Measurements from ENCODE around the gene PRPH. TPM values are rescaled to one million over a fixed set of nuclear protein-coding genes. Genes with fewer than 3 reads are reported as not detected.
A peak's percentile ranks its signal among the peaks of the same experiment; 100 is the strongest.

Gene PRPH
- total and polyA plus RNA-seq, 2 of the 13 experiments (the other 11 are each of a cell fraction or from before 2014, with no cell fraction given), result 0.12 TPM; not detected in 1

DNA sequence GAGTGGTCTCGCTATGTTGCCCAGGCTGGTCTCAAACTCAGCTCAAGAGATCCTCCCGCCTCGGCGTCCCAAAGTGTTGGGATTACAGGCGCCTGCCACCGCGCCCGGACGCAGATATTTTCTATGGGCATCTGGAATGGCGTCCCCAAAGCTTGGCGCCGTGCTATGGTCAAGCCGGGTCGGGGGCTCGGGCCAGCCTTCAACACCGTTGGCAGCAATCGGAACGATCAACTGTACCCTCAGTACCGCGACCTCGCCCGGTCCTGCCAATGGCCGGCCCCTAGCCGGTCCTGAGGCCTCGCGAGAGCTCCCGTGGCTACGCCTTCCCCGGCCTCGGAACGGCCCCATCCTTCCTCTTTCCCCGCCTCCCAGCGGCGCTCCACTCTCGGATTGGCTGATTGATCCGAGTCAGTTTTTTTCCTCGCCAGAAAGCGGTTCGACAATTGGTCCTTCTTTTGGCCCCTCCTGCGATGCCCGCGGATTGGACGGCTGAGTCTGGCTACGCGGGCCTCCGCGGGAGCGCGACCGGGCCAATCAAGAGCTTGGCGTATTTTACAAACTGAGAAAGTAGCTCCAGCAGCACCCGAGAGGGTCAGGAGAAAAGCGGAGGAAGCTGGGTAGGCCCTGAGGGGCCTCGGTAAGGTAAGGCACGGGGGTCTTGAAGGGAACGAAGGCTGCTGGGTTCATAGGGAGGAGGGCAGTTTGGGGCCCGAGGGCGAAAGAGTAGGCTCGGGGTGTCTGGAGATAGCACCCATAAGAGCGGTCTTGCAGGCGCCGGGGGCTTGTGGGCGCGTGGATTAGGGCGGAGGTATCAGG is 28.0 kb downstream of the PRPH start, which contains the start of gene TROAP (continued):
- no peak for TF ChIP-seq EHMT2 (IDR thresholded peaks at IDR 0.05; ENCODE audit: borderline replicate concordance, low read depth, low read length)
- TF ChIP-seq, protein P1, sequence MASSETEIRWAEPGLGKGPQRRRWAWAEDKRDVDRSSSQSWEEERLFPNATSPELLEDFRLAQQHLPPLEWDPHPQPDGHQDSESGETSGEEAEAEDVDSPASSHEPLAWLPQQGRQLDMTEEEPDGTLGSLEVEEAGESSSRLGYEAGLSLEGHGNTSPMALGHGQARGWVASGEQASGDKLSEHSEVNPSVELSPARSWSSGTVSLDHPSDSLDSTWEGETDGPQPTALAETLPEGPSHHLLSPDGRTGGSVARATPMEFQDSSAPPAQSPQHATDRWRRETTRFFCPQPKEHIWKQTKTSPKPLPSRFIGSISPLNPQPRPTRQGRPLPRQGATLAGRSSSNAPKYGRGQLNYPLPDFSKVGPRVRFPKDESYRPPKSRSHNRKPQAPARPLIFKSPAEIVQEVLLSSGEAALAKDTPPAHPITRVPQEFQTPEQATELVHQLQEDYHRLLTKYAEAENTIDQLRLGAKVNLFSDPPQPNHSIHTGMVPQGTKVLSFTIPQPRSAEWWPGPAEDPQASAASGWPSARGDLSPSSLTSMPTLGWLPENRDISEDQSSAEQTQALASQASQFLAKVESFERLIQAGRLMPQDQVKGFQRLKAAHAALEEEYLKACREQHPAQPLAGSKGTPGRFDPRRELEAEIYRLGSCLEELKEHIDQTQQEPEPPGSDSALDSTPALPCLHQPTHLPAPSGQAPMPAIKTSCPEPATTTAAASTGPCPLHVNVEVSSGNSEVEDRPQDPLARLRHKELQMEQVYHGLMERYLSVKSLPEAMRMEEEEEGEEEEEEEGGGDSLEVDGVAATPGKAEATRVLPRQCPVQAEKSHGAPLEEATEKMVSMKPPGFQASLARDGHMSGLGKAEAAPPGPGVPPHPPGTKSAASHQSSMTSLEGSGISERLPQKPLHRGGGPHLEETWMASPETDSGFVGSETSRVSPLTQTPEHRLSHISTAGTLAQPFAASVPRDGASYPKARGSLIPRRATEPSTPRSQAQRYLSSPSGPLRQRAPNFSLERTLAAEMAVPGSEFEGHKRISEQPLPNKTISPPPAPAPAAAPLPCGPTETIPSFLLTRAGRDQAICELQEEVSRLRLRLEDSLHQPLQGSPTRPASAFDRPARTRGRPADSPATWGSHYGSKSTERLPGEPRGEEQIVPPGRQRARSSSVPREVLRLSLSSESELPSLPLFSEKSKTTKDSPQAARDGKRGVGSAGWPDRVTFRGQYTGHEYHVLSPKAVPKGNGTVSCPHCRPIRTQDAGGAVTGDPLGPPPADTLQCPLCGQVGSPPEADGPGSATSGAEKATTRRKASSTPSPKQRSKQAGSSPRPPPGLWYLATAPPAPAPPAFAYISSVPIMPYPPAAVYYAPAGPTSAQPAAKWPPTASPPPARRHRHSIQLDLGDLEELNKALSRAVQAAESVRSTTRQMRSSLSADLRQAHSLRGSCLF (CRISPR knock-in tag; IDR thresholded peaks at IDR 0.05; ENCODE audit: borderline replicate concordance), result no peak
- TF ChIP-seq MAFG (CRISPR knock-in tag; IDR thresholded peaks at IDR 0.05), result no peak
- TF ChIP-seq TCF7 (IDR thresholded peaks at IDR 0.05; ENCODE audit: low read depth), result no peak
- TF ChIP-seq THAP8 (CRISPR knock-in tag; IDR thresholded peaks at IDR 0.05; ENCODE audit: borderline replicate concordance), result no peak
- TF ChIP-seq CBX2 (IDR thresholded peaks at IDR 0.05; ENCODE audit: low read depth, low read length), result no peak; the same call in 1 of the 2 replicates
- TF ChIP-seq CBX2 (CRISPR knock-in tag; IDR thresholded peaks at IDR 0.05; ENCODE audit: low read depth), result no peak
- TF ChIP-seq, protein P2, sequence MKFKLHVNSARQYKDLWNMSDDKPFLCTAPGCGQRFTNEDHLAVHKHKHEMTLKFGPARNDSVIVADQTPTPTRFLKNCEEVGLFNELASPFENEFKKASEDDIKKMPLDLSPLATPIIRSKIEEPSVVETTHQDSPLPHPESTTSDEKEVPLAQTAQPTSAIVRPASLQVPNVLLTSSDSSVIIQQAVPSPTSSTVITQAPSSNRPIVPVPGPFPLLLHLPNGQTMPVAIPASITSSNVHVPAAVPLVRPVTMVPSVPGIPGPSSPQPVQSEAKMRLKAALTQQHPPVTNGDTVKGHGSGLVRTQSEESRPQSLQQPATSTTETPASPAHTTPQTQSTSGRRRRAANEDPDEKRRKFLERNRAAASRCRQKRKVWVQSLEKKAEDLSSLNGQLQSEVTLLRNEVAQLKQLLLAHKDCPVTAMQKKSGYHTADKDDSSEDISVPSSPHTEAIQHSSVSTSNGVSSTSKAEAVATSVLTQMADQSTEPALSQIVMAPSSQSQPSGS (CRISPR knock-in tag; IDR thresholded peaks at IDR 0.05), result no peak
- TF ChIP-seq ZNF850 (CRISPR knock-in tag; conservative IDR thresholded peaks at IDR 0.05), result no peak
- no peak for TF ChIP-seq KLF11 (CRISPR knock-in tag; IDR thresholded peaks at IDR 0.05)
- TF ChIP-seq ZBTB10 (CRISPR knock-in tag; IDR thresholded peaks at IDR 0.05; ENCODE audit: borderline replicate concordance), result 0 out of 2 replicates have a peak, but pooled peaks have one; percentile 6
- TF ChIP-seq RELA (CRISPR knock-in tag; IDR thresholded peaks at IDR 0.05), result 0 out of 2 replicates have a peak, but pooled peaks have one; percentile 21
- TF ChIP-seq ONECUT2 (CRISPR knock-in tag; IDR thresholded peaks at IDR 0.05), result no peak
- TF ChIP-seq IRF2 (CRISPR knock-in tag; IDR thresholded peaks at IDR 0.05), result peak; percentile 24; the same call in 1 of the 2 replicates
- TF ChIP-seq CC2D1A (CRISPR knock-in tag; IDR thresholded peaks at IDR 0.05), result no peak
- TF ChIP-seq EZH2 (conservative IDR thresholded peaks at IDR 0.05; ENCODE audit: low read depth, low read length), result no peak
- no peak for TF ChIP-seq ZSCAN30 (CRISPR knock-in tag; IDR thresholded peaks at IDR 0.05)
- TF ChIP-seq MEIS2 (CRISPR knock-in tag; IDR thresholded peaks at IDR 0.05), result peak; percentile 17; the same call in 1 of the 2 replicates
- TF ChIP-seq DPF2 (CRISPR knock-in tag; IDR thresholded peaks at IDR 0.05; ENCODE audit: borderline replicate concordance, low read depth), result no peak

All from HepG2 (cell line).